WTC11 (cell line): ENCODE results near the gene CAPN3. TPM values are rescaled to one million over a fixed set of nuclear protein-coding genes. Genes with fewer than 3 reads are reported as not detected.

Source experiments
- ATAC-seq: fragments of 200-7000 bp; cut with Tn5 transposase; 2 replicates; pipeline ENCODE4 v1.10.0; 2021; ENCODE audit warnings: mild to moderate bottlenecking, moderate library complexity
- Bru-seq: library from RNA; stranded (reverse); fragments of 400-500 nt; gene quantifications from one replicate; lab custom pipeline; 2021; lab: Mats Ljungman, UMichigan
- CTCF ChIA-PET: fragments of 300-600 bp; sonication (Branson Sonifier 250); formaldehyde crosslinking; loops from one replicate; lab custom pipeline; 2021; ENCODE audit warnings: antibody characterized with exemption; lab: Charles Lee
- POLR2A ChIA-PET: fragments of 350-600 bp; sonication (Branson Sonifier 250); formaldehyde crosslinking; loops from one replicate; lab custom pipeline; 2021; ENCODE audit warnings: antibody characterized with exemption; lab: Charles Lee
- DNase-seq: peaks from one replicate; pipeline ENCODE4 v3.0.0; 2021; ENCODE audit warnings: low spot score
- H3K27ac Mint-ChIP-seq: 2 replicates; pipeline ENCODE4 v1.8.0; 2021; ENCODE audit warnings: mixed read lengths
- H3K27me3 Mint-ChIP-seq: 2 replicates; pipeline ENCODE4 v1.8.0; 2021; ENCODE audit warnings: low read depth, mild to moderate bottlenecking, moderate library complexity, mixed read lengths
- H3K36me3 Mint-ChIP-seq: 2 replicates; pipeline ENCODE4 v1.8.0; 2021; ENCODE audit warnings: mixed read lengths
- H3K4me1 Mint-ChIP-seq: 2 replicates; pipeline ENCODE4 v1.8.0; 2022; ENCODE audit warnings: mixed read lengths
- H3K4me3 Mint-ChIP-seq: 2 replicates; pipeline ENCODE4 v1.8.0; 2021; ENCODE audit warnings: mild to moderate bottlenecking, moderate library complexity, mixed read lengths
- H3K9me3 Mint-ChIP-seq: 2 replicates; pipeline ENCODE4 v1.8.0; 2021; ENCODE audit warnings: mixed read lengths
- ATF1 ChIP-seq: sonication (generic); formaldehyde crosslinking; IDR thresholded peaks from 2 replicates; pipeline ENCODE4 v1.8.1; 2023; ENCODE audit warnings: mild to moderate bottlenecking, moderate library complexity, missing genetic modification reagents
- ELF4 ChIP-seq: sonication (generic); formaldehyde crosslinking; IDR thresholded peaks from 2 replicates; pipeline ENCODE4 v1.8.1; 2022; ENCODE audit warnings: low read depth, mild to moderate bottlenecking, moderate library complexity, missing genetic modification reagents
- EMX1 ChIP-seq: fragments of 250-450 bp; sonication (Bioruptor Pico); IDR thresholded peaks from 2 replicates; pipeline ENCODE4 v1.8.0; 2021; ENCODE audit warnings: mild to moderate bottlenecking
- ETV6 ChIP-seq: sonication (generic); formaldehyde crosslinking; IDR thresholded peaks from 2 replicates; pipeline ENCODE4 v1.8.1; 2022; ENCODE audit warnings: mild to moderate bottlenecking, missing genetic modification reagents
- JUN ChIP-seq: sonication (generic); formaldehyde crosslinking; IDR thresholded peaks from 2 replicates; pipeline ENCODE4 v1.8.0; 2023; ENCODE audit warnings: mild to moderate bottlenecking, missing genetic modification reagents
- NFE2L1 ChIP-seq: sonication (generic); formaldehyde crosslinking; IDR thresholded peaks from 2 replicates; pipeline ENCODE4 v1.8.1; 2023; ENCODE audit warnings: missing genetic modification reagents
- NFYB ChIP-seq: sonication (generic); formaldehyde crosslinking; conservative IDR thresholded peaks from 2 replicates; pipeline ENCODE4 v1.8.0; 2022; ENCODE audit warnings: low read depth, missing genetic modification reagents
- RORB ChIP-seq: fragments of 250-450 bp; sonication (Bioruptor Pico); IDR thresholded peaks from 2 replicates; pipeline ENCODE4 v1.9.0; 2021; ENCODE audit warnings: mild to moderate bottlenecking
- TP53 ChIP-seq: sonication (generic); formaldehyde crosslinking; IDR thresholded peaks from 2 replicates; pipeline ENCODE4 v1.8.1; 2023; ENCODE audit warnings: mild to moderate bottlenecking, missing genetic modification reagents
- ZBTB21 ChIP-seq: sonication (generic); formaldehyde crosslinking; IDR thresholded peaks from 2 replicates; pipeline ENCODE4 v1.8.1; 2023; ENCODE audit warnings: mild to moderate bottlenecking, missing genetic modification reagents, borderline replicate concordance
- ZNF219 ChIP-seq: sonication (generic); formaldehyde crosslinking; IDR thresholded peaks from 2 replicates; pipeline ENCODE4 v1.8.0; 2023; ENCODE audit warnings: missing genetic modification reagents, mild to moderate bottlenecking, borderline replicate concordance
- long read RNA-seq, 3 experiments: library from RNA in 1 of 3; library from capped mRNA in 1 of 3; library from polyadenylated mRNA in 1 of 3; unstranded in 2 of 3; stranded (forward) in 1 of 3; transcript quantifications; one replicate each; pipeline ENCODE4 v2.0.0, GENCODE V29; 2021
- total RNA-seq: library from RNA; stranded (reverse); gene quantifications from 3 replicates; pipeline ENCODE4 v1.2.3, GENCODE V29; 2021
- TF ChIP-seq, protein P1 (sequence below): fragments of 250-450 bp; sonication (Bioruptor Pico); IDR thresholded peaks from 2 replicates; pipeline ENCODE4 v1.9.0; 2021; ENCODE audit warnings: mild to moderate bottlenecking
- TF ChIP-seq, protein P2 (sequence below): sonication (generic); formaldehyde crosslinking; IDR thresholded peaks from 2 replicates; pipeline ENCODE4 v1.8.1; 2022; ENCODE audit warnings: mild to moderate bottlenecking, missing genetic modification reagents, moderate library complexity, borderline replicate concordance
- TF ChIP-seq, protein P3 (sequence below): sonication (generic); formaldehyde crosslinking; IDR thresholded peaks from 2 replicates; pipeline ENCODE4 v1.8.1; 2023; ENCODE audit warnings: mild to moderate bottlenecking, missing genetic modification reagents, borderline replicate concordance
- TF ChIP-seq, protein P4 (sequence below): sonication (generic); formaldehyde crosslinking; IDR thresholded peaks from 2 replicates; pipeline ENCODE4 v1.8.0; 2022; ENCODE audit warnings: mild to moderate bottlenecking, missing genetic modification reagents
- TF ChIP-seq, protein P5 (sequence below): sonication (generic); formaldehyde crosslinking; conservative IDR thresholded peaks from 2 replicates; pipeline ENCODE4 v1.8.1; 2023; ENCODE audit warnings: mild to moderate bottlenecking, low read depth, missing genetic modification reagents, moderate library complexity
- TF ChIP-seq, protein P6 (sequence below): sonication (generic); formaldehyde crosslinking; IDR thresholded peaks from 2 replicates; pipeline ENCODE4 v1.8.0; 2022; ENCODE audit warnings: missing genetic modification reagents

The CAPN3 gene
- total RNA-seq, result 0.70 to 1.4 TPM (median 1.3 TPM) in 3 replicates
- percentile 33 among the genes with signal in this experiment for Bru-seq, nascent RNA
- long read RNA-seq, experiment 1, result 0 reads
- long read RNA-seq, experiment 2, result 0 reads
- long read RNA-seq, experiment 3, result 0 reads

DNA sequence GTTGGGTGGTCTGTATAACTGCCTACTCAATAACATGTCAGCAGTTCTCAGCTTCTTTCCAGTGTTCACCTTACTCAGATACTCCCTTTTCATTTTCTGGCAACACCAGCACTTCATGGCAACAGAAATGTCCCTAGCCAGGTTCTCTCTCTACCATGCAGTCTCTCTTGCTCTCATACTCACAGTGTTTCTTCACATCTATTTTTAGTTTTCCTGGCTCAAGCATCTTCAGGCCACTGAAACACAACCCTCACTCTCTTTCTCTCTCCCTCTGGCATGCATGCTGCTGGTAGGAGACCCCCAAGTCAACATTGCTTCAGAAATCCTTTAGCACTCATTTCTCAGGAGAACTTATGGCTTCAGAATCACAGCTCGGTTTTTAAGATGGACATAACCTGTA is at the start of gene CAPN3:
Gene CAPN3 (plus strand): TSS at position 253 of the 400 bp plus-strand sequence. CDS start 305 bp downstream, outside the sequence.
- CTCF ChIA-PET, result interaction anchor here (1.1 kb wide), 2 partner anchors 26 to 46 kb away, joined by 3 to 6 read pairs; no protein-coding TSS in a partner anchor
- Mint-ChIP-seq H3K9me3 (no peaks in the 10 kb centered on the region), H3K27me3 (peaks cover 7% of the 10 kb centered on the region), H3K4me3 (no peak within 1 kb of the TSS), H3K4me1 (peaks cover 27% of the 10 kb centered on the region), H3K27ac (no peak within 1 kb of the TSS), H3K36me3 (no peaks in the 10 kb centered on the region)
- no peak for DNase-seq
- TF ChIP-seq, protein P1, sequence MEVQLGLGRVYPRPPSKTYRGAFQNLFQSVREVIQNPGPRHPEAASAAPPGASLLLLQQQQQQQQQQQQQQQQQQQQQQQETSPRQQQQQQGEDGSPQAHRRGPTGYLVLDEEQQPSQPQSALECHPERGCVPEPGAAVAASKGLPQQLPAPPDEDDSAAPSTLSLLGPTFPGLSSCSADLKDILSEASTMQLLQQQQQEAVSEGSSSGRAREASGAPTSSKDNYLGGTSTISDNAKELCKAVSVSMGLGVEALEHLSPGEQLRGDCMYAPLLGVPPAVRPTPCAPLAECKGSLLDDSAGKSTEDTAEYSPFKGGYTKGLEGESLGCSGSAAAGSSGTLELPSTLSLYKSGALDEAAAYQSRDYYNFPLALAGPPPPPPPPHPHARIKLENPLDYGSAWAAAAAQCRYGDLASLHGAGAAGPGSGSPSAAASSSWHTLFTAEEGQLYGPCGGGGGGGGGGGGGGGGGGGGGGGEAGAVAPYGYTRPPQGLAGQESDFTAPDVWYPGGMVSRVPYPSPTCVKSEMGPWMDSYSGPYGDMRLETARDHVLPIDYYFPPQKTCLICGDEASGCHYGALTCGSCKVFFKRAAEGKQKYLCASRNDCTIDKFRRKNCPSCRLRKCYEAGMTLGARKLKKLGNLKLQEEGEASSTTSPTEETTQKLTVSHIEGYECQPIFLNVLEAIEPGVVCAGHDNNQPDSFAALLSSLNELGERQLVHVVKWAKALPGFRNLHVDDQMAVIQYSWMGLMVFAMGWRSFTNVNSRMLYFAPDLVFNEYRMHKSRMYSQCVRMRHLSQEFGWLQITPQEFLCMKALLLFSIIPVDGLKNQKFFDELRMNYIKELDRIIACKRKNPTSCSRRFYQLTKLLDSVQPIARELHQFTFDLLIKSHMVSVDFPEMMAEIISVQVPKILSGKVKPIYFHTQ (CRISPR knock-in tag), result no peak
- no peak for TF ChIP-seq NFE2L1 (CRISPR knock-in tag)
- TF ChIP-seq RORB (CRISPR knock-in tag), result no peak
- TF ChIP-seq NFYB, result no peak
- TF ChIP-seq, protein P2, sequence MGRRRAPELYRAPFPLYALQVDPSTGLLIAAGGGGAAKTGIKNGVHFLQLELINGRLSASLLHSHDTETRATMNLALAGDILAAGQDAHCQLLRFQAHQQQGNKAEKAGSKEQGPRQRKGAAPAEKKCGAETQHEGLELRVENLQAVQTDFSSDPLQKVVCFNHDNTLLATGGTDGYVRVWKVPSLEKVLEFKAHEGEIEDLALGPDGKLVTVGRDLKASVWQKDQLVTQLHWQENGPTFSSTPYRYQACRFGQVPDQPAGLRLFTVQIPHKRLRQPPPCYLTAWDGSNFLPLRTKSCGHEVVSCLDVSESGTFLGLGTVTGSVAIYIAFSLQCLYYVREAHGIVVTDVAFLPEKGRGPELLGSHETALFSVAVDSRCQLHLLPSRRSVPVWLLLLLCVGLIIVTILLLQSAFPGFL, result no peak
- no peak for TF ChIP-seq ATF1 (CRISPR knock-in tag)
- TF ChIP-seq, protein P3, sequence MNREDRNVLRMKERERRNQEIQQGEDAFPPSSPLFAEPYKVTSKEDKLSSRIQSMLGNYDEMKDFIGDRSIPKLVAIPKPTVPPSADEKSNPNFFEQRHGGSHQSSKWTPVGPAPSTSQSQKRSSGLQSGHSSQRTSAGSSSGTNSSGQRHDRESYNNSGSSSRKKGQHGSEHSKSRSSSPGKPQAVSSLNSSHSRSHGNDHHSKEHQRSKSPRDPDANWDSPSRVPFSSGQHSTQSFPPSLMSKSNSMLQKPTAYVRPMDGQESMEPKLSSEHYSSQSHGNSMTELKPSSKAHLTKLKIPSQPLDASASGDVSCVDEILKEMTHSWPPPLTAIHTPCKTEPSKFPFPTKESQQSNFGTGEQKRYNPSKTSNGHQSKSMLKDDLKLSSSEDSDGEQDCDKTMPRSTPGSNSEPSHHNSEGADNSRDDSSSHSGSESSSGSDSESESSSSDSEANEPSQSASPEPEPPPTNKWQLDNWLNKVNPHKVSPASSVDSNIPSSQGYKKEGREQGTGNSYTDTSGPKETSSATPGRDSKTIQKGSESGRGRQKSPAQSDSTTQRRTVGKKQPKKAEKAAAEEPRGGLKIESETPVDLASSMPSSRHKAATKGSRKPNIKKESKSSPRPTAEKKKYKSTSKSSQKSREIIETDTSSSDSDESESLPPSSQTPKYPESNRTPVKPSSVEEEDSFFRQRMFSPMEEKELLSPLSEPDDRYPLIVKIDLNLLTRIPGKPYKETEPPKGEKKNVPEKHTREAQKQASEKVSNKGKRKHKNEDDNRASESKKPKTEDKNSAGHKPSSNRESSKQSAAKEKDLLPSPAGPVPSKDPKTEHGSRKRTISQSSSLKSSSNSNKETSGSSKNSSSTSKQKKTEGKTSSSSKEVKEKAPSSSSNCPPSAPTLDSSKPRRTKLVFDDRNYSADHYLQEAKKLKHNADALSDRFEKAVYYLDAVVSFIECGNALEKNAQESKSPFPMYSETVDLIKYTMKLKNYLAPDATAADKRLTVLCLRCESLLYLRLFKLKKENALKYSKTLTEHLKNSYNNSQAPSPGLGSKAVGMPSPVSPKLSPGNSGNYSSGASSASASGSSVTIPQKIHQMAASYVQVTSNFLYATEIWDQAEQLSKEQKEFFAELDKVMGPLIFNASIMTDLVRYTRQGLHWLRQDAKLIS (CRISPR knock-in tag), result no peak
- no peak for TF ChIP-seq ETV6 (CRISPR knock-in tag)
- no peak for TF ChIP-seq ELF4
- no peak for TF ChIP-seq JUN (CRISPR knock-in tag)
- TF ChIP-seq ZNF219 (CRISPR knock-in tag), result no peak
- no peak for TF ChIP-seq TP53 (CRISPR knock-in tag)
- TF ChIP-seq EMX1 (CRISPR knock-in tag), result no peak
- TF ChIP-seq, protein P4, sequence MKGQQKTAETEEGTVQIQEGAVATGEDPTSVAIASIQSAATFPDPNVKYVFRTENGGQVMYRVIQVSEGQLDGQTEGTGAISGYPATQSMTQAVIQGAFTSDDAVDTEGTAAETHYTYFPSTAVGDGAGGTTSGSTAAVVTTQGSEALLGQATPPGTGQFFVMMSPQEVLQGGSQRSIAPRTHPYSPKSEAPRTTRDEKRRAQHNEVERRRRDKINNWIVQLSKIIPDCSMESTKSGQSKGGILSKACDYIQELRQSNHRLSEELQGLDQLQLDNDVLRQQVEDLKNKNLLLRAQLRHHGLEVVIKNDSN (CRISPR knock-in tag), result no peak
- TF ChIP-seq, protein P5, sequence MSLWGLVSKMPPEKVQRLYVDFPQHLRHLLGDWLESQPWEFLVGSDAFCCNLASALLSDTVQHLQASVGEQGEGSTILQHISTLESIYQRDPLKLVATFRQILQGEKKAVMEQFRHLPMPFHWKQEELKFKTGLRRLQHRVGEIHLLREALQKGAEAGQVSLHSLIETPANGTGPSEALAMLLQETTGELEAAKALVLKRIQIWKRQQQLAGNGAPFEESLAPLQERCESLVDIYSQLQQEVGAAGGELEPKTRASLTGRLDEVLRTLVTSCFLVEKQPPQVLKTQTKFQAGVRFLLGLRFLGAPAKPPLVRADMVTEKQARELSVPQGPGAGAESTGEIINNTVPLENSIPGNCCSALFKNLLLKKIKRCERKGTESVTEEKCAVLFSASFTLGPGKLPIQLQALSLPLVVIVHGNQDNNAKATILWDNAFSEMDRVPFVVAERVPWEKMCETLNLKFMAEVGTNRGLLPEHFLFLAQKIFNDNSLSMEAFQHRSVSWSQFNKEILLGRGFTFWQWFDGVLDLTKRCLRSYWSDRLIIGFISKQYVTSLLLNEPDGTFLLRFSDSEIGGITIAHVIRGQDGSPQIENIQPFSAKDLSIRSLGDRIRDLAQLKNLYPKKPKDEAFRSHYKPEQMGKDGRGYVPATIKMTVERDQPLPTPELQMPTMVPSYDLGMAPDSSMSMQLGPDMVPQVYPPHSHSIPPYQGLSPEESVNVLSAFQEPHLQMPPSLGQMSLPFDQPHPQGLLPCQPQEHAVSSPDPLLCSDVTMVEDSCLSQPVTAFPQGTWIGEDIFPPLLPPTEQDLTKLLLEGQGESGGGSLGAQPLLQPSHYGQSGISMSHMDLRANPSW (CRISPR knock-in tag), result no peak
- TF ChIP-seq, protein P6, sequence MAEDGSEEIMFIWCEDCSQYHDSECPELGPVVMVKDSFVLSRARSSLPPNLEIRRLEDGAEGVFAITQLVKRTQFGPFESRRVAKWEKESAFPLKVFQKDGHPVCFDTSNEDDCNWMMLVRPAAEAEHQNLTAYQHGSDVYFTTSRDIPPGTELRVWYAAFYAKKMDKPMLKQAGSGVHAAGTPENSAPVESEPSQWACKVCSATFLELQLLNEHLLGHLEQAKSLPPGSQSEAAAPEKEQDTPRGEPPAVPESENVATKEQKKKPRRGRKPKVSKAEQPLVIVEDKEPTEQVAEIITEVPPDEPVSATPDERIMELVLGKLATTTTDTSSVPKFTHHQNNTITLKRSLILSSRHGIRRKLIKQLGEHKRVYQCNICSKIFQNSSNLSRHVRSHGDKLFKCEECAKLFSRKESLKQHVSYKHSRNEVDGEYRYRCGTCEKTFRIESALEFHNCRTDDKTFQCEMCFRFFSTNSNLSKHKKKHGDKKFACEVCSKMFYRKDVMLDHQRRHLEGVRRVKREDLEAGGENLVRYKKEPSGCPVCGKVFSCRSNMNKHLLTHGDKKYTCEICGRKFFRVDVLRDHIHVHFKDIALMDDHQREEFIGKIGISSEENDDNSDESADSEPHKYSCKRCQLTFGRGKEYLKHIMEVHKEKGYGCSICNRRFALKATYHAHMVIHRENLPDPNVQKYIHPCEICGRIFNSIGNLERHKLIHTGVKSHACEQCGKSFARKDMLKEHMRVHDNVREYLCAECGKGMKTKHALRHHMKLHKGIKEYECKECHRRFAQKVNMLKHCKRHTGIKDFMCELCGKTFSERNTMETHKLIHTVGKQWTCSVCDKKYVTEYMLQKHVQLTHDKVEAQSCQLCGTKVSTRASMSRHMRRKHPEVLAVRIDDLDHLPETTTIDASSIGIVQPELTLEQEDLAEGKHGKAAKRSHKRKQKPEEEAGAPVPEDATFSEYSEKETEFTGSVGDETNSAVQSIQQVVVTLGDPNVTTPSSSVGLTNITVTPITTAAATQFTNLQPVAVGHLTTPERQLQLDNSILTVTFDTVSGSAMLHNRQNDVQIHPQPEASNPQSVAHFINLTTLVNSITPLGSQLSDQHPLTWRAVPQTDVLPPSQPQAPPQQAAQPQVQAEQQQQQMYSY, result no peak
- TF ChIP-seq ZBTB21 (CRISPR knock-in tag), result no peak
- no peak for ATAC-seq
- POLR2A ChIA-PET, result no interaction called here
